ENCODE measurements around the gene SDF4.

DNA sequence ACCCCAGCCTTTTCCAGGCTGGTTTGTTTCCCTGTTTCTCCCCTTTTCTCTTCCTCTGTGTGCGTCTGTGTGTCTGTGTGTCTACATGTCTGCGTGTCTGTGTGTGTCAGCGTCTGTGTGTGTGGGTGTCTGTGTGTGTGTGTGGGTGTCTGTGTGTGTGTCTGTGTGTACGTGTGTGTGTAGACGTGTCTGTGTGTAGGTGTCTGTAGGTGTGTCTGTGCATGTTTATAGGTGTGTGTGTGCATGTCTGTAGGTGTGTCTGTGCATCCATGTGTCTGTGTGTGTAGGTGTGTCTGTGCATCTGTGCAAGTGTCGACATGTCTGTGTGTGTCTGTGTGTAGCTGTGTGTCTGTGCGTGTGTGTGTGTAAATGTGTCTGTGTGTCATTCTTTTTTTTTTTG lies 54.9 kb downstream of the SDF4 start:
- TF ChIP-seq, protein P1, sequence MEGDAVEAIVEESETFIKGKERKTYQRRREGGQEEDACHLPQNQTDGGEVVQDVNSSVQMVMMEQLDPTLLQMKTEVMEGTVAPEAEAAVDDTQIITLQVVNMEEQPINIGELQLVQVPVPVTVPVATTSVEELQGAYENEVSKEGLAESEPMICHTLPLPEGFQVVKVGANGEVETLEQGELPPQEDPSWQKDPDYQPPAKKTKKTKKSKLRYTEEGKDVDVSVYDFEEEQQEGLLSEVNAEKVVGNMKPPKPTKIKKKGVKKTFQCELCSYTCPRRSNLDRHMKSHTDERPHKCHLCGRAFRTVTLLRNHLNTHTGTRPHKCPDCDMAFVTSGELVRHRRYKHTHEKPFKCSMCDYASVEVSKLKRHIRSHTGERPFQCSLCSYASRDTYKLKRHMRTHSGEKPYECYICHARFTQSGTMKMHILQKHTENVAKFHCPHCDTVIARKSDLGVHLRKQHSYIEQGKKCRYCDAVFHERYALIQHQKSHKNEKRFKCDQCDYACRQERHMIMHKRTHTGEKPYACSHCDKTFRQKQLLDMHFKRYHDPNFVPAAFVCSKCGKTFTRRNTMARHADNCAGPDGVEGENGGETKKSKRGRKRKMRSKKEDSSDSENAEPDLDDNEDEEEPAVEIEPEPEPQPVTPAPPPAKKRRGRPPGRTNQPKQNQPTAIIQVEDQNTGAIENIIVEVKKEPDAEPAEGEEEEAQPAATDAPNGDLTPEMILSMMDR (IDR thresholded peaks at IDR 0.05 in 4 of 5, conservative IDR thresholded peaks at IDR 0.05 in 1 of 5) = no peak
- TF ChIP-seq POLR2A (IDR thresholded peaks at IDR 0.05) = no peak

Data from gastrocnemius medialis (tissue), 4 donors.